Vagina (tissue), 2 donors: Measurements from ENCODE around the gene SNRPB. TPM values are rescaled to one million over a fixed set of nuclear protein-coding genes. Genes with fewer than 3 reads are reported as not detected.

ENCODE experiments used
- DNase-seq, 2 donors: peaks; one replicate each; pipeline ENCODE4 v3.0.0-alpha.2; 2017; ENCODE audit errors: extremely low spot score in 2 of 2
- H3K27ac ChIP-seq: fragments of 200-600 bp; sonication (generic); one replicate; pipeline ENCODE4 v1.5.1; 2019
- H3K27me3 ChIP-seq: fragments of 200-600 bp; sonication (generic); one replicate; pipeline ENCODE4 v1.5.1; 2019
- H3K36me3 ChIP-seq, 2 donors: fragments of 200-600 bp; sonication (generic); one replicate each; pipeline ENCODE4 v1.5.1; 2017 to 2019
- H3K4me1 ChIP-seq: fragments of 200-600 bp; sonication (generic); one replicate; pipeline ENCODE4 v1.5.1; 2019
- H3K4me3 ChIP-seq, 2 donors: fragments of 200-600 bp; sonication (generic); 1 replicate in 1 of 2; 2 replicates in 1 of 2; pipeline ENCODE4 v1.5.1; 2016 to 2019
- H3K9me3 ChIP-seq: fragments of 200-600 bp; sonication (generic); one replicate; pipeline ENCODE4 v1.5.1; 2019
- CTCF ChIP-seq, 3 experiments: fragments of 450-650 bp in 2 of 3; fragments of 200-600 bp in 1 of 3; sonication (generic) in 1 of 3; IDR thresholded peaks; one replicate each; pipeline ENCODE4 v1.5.1; 2017 to 2019; ENCODE audit warnings: antibody characterized with exemption in 3 of 3, mild to moderate bottlenecking in 2 of 3, moderate library complexity in 2 of 3
- POLR2A ChIP-seq, 2 donors: fragments of 450-650 bp; IDR thresholded peaks; one replicate each; pipeline ENCODE4 v1.6.1; 2017; ENCODE audit warnings: antibody characterized with exemption in 2 of 2, mild to moderate bottlenecking in 2 of 2, moderate library complexity in 2 of 2
- POLR2AphosphoS5 ChIP-seq, 2 donors: sonication (generic); formaldehyde crosslinking; IDR thresholded peaks; one replicate each; pipeline ENCODE4 v1.9.0; 2017; ENCODE audit warnings: antibody characterized with exemption in 2 of 2, mild to moderate bottlenecking in 2 of 2, low read depth in 1 of 2; ENCODE audit not compliant: insufficient read depth in 1 of 2
- intact Hi-C: fragments of 100-400 bp; cut with DNase I; formaldehyde crosslinking; loops from one replicate; pipeline ENCODE4 v1.15.1; 2023
- total RNA-seq: library from RNA; depleted of rRNA; stranded (reverse); fragments of >200 nt; gene quantifications from one replicate; pipeline ENCODE4 v1.2.3, GENCODE V29; 2016

SNRPB gene
- 173 TPM for total RNA-seq

GRCh38 chr20:2470423-2471193 is at the start of gene SNRPB:
TSS of gene SNRPB (minus strand) at chr20:2470789. CDS start at chr20:2470690, 99 bp downstream.
- peaks cover 25% of the 10 kb centered on the region for H3K4me1 ChIP-seq
- intact Hi-C loops: no loop called here
- H3K9me3 ChIP-seq: no peaks in the 10 kb centered on the region
- TF ChIP-seq POLR2AphosphoS5 (IDR thresholded peaks at IDR 0.05; ENCODE audit: insufficient read depth in 1 of 2, low read depth in 1 of 2) (peak; percentile 99), CTCF (IDR thresholded peaks at IDR 0.05) (peak in 2 of 3 experiments; percentile 6 to 37), POLR2A (IDR thresholded peaks at IDR 0.05) (peak; percentile 68 to 78)
- H3K4me3 ChIP-seq: peak within 1 kb of the TSS; percentile 80 to 84
- peaks cover 0 to 27% of the 10 kb centered on the region in 2 donors for H3K36me3 ChIP-seq
- peak within 1 kb of the TSS; percentile 92 for H3K27ac ChIP-seq
- peak in 1 of 2 donors; percentile 99 for DNase-seq
- no peaks in the 10 kb centered on the region for H3K27me3 ChIP-seq

GRCh38 chr20:2519115-2519809 is 48.7 kb upstream of the SNRPB start:
- Histone ChIP-seq H3K36me3 (no peaks in the 10 kb centered on the region), H3K27ac (no peak overlapping the region), H3K27me3 (no peaks in the 10 kb centered on the region), H3K4me3 (no peak overlapping the region), H3K9me3 (no peaks in the 10 kb centered on the region), H3K4me1 (peaks cover 9% of the 10 kb centered on the region)
- no peak for TF ChIP-seq POLR2A (IDR thresholded peaks at IDR 0.05)
- no peak for TF ChIP-seq CTCF (IDR thresholded peaks at IDR 0.05)
- TF ChIP-seq POLR2AphosphoS5 (IDR thresholded peaks at IDR 0.05; ENCODE audit: insufficient read depth in 1 of 2, low read depth in 1 of 2): no peak
- no peak for DNase-seq
- intact Hi-C loops: no loop called here

GRCh38 chr20:2518558-2518957 is 48.0 kb upstream of the SNRPB start:
- peaks cover 2% of the 10 kb centered on the region for H3K4me1 ChIP-seq

GRCh38 chr20:2518096-2518495 is 47.5 kb upstream of the SNRPB start:
- no peaks in the 10 kb centered on the region for H3K9me3 ChIP-seq
- no peak for DNase-seq
- no peak for TF ChIP-seq POLR2AphosphoS5 (IDR thresholded peaks at IDR 0.05; ENCODE audit: insufficient read depth in 1 of 2, low read depth in 1 of 2)
- no peak for TF ChIP-seq CTCF (IDR thresholded peaks at IDR 0.05)
- TF ChIP-seq POLR2A (IDR thresholded peaks at IDR 0.05): no peak
- H3K36me3 ChIP-seq: no peaks in the 10 kb centered on the region
- H3K27me3 ChIP-seq: no peaks in the 10 kb centered on the region
- no peak overlapping the region for H3K4me3 ChIP-seq
- H3K4me1 ChIP-seq: no peaks in the 10 kb centered on the region
- intact Hi-C loops: no loop called here
- H3K27ac ChIP-seq: no peak overlapping the region

More at GRCh38 chr20:2518558-2518957, 48.0 kb upstream of the SNRPB start:
- Histone ChIP-seq H3K9me3 (no peaks in the 10 kb centered on the region), H3K4me3 (no peak overlapping the region), H3K27me3 (no peaks in the 10 kb centered on the region), H3K27ac (no peak overlapping the region), H3K36me3 (no peaks in the 10 kb centered on the region)
- TF ChIP-seq POLR2AphosphoS5 (IDR thresholded peaks at IDR 0.05; ENCODE audit: insufficient read depth in 1 of 2, low read depth in 1 of 2): no peak
- no peak for TF ChIP-seq CTCF (IDR thresholded peaks at IDR 0.05)
- no peak for TF ChIP-seq POLR2A (IDR thresholded peaks at IDR 0.05)
- intact Hi-C loops: no loop called here
- DNase-seq: no peak
